GM23248 (cell line): ENCODE results near the gene FAM3D.

Experiments used
- EZH2 ChIP-seq: fragments of 200-600 bp; sonication (generic); IDR thresholded peaks from 2 replicates; pipeline ENCODE4 v1.6.1; 2018; ENCODE audit warnings: antibody characterized with exemption, mild to moderate bottlenecking; ENCODE audit not compliant: insufficient read depth, poor library complexity, severe bottlenecking
- EZH2phosphoT487 ChIP-seq: fragments of 200-600 bp; sonication (generic); IDR thresholded peaks from 2 replicates; pipeline ENCODE4 v1.6.1; 2018; ENCODE audit warnings: antibody characterized with exemption, moderate library complexity, mild to moderate bottlenecking, low read depth; ENCODE audit not compliant: insufficient read depth

DNA sequence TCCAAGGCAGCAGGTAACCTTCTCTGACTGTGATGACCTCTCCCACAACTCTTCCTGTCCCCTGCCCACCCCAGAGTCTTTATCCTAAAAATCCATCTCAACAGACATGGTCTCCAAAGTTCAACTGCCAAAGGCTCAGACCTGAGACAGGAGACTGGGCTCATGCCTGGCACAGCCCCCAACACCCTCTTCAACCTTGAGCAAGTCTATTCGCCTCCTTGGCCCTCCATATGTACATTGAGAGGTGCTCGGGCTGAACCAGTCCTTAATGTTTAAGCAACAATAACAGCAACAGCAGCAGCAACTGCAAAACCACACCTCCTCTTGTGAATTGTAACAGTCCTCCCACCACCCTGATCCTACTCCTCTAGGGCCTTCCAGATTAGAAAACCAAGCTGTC is 9.9 kb downstream of the FAM3D start:
- no peak for TF ChIP-seq EZH2
- no peak for TF ChIP-seq EZH2phosphoT487
